Measurements from ENCODE around the gene SH3GLB1. TPM values are rescaled to one million over a fixed set of nuclear protein-coding genes. Genes with fewer than 3 reads are reported as not detected.

The SH3GLB1 gene
- total RNA-seq, 1 experiment from 2014 or later = 108 TPM

- ChIA-PET POLR2A (interaction anchor here (0.6 to 2.2 kb wide), 4 partner anchors 36 to 139 kb away, joined by 3 to 8 read pairs (median 6); partner anchors contain the start of genes HS2ST1, SELENOF and SH3GLB1), CTCF (no interaction called here)
- H3K36me3 Mint-ChIP-seq (ENCODE audit: insufficient read depth, unreplicated experiment) = peaks cover 7% of the 10 kb centered on the region
- H3K27me3 Mint-ChIP-seq (ENCODE audit: insufficient read depth, unreplicated experiment) = no peaks in the 10 kb centered on the region
- peaks cover 55% of the 10 kb centered on the region for H3K4me1 Mint-ChIP-seq (ENCODE audit: insufficient read depth, unreplicated experiment)
- TF ChIP-seq CTCF (IDR thresholded peaks at IDR 0.05; ENCODE audit: unreplicated experiment) = no peak
- H3K27ac Mint-ChIP-seq (ENCODE audit: low read depth, unreplicated experiment) = no peak overlapping the region
- DNase-seq (ENCODE audit: unreplicated experiment) = no peak
- intact Hi-C loops (cut with micrococcal nuclease) = no loop called here
- no peak overlapping the region for H3K4me3 Mint-ChIP-seq (ENCODE audit: unreplicated experiment)
- H3K9me3 Mint-ChIP-seq (ENCODE audit: unreplicated experiment) = no peaks in the 10 kb centered on the region
- no TSS peak for BruUV-seq (replicated peaks)
These were observed 71.0 kb downstream of the SH3GLB1 start for GRCh38 chr1:86775395-86775794.

- ChIA-PET CTCF (interaction anchor here (0.6 to 1.0 kb wide), 5 partner anchors 26 to 1402 kb away, joined by 3 to 4 read pairs (median 3); no protein-coding TSS in a partner anchor), POLR2A (interaction anchor here (1.7 to 2.2 kb wide), 2 partner anchors 72 to 138 kb away, joined by 5 to 8 read pairs; partner anchors contain the start of genes HS2ST1, SELENOF and SH3GLB1)
- H3K27ac Mint-ChIP-seq (ENCODE audit: low read depth, unreplicated experiment) = no peak overlapping the region
- intact Hi-C loops (cut with micrococcal nuclease) = no loop called here
- no peak for DNase-seq (ENCODE audit: unreplicated experiment)
- peaks cover 61% of the 10 kb centered on the region for H3K4me1 Mint-ChIP-seq (ENCODE audit: insufficient read depth, unreplicated experiment)
- no peak overlapping the region for H3K4me3 Mint-ChIP-seq (ENCODE audit: unreplicated experiment)
- no peak for TF ChIP-seq CTCF (IDR thresholded peaks at IDR 0.05; ENCODE audit: unreplicated experiment)
- no peaks in the 10 kb centered on the region for H3K9me3 Mint-ChIP-seq (ENCODE audit: unreplicated experiment)
- no peaks in the 10 kb centered on the region for H3K27me3 Mint-ChIP-seq (ENCODE audit: insufficient read depth, unreplicated experiment)
- peaks cover 5% of the 10 kb centered on the region for H3K36me3 Mint-ChIP-seq (ENCODE audit: insufficient read depth, unreplicated experiment)
- no TSS peak for BruUV-seq (replicated peaks)
These were observed 71.7 kb downstream of the SH3GLB1 start for GRCh38 chr1:86776108-86776507.

GRCh38 chr1:86778569-86779239 lies 74.3 kb downstream of the SH3GLB1 start:
- H3K4me3 Mint-ChIP-seq (ENCODE audit: unreplicated experiment) = no peak overlapping the region
- peak; percentile 27 for DNase-seq (ENCODE audit: unreplicated experiment)
- no peaks in the 10 kb centered on the region for H3K27me3 Mint-ChIP-seq (ENCODE audit: insufficient read depth, unreplicated experiment)
- no peak for TF ChIP-seq CTCF (IDR thresholded peaks at IDR 0.05; ENCODE audit: unreplicated experiment)
- H3K4me1 Mint-ChIP-seq (ENCODE audit: insufficient read depth, unreplicated experiment) = peaks cover 52% of the 10 kb centered on the region
- ChIA-PET POLR2A (interaction anchor here (0.5 to 3.7 kb wide), 5 partner anchors 10 to 355 kb away, joined by 3 to 28 read pairs (median 4); partner anchors contain the start of genes HS2ST1 and SELENOF), CTCF (interaction anchor here (2.7 to 2.8 kb wide), 2 partner anchors 35 to 186 kb away, joined by 8 to 14 read pairs; no protein-coding TSS in a partner anchor)
- H3K27ac Mint-ChIP-seq (ENCODE audit: low read depth, unreplicated experiment) = peak overlapping the region; percentile 87
- no TSS peak for BruUV-seq (replicated peaks)
- no peaks in the 10 kb centered on the region for H3K9me3 Mint-ChIP-seq (ENCODE audit: unreplicated experiment)
- intact Hi-C loops (cut with micrococcal nuclease) = loop anchor here (1.0 kb wide), 1 partner anchor 136 kb away; the partner anchor contains the start of genes HS2ST1 and SELENOF
- H3K36me3 Mint-ChIP-seq (ENCODE audit: insufficient read depth, unreplicated experiment) = no peaks in the 10 kb centered on the region

All from MCF 10A (cell line).